WTC11 (cell line): ENCODE measurements around the gene INO80. TPM values are rescaled to one million over a fixed set of nuclear protein-coding genes. Genes with fewer than 3 reads are reported as not detected.

Source experiments
- ATAC-seq: fragments of 200-7000 bp; cut with Tn5 transposase; 2 replicates; pipeline ENCODE4 v1.10.0; 2021; ENCODE audit warnings: mild to moderate bottlenecking, moderate library complexity
- CTCF ChIA-PET: fragments of 300-600 bp; sonication (Branson Sonifier 250); formaldehyde crosslinking; loops from one replicate; lab custom pipeline; 2021; ENCODE audit warnings: antibody characterized with exemption; lab: Charles Lee
- POLR2A ChIA-PET: fragments of 350-600 bp; sonication (Branson Sonifier 250); formaldehyde crosslinking; loops from one replicate; lab custom pipeline; 2021; ENCODE audit warnings: antibody characterized with exemption; lab: Charles Lee
- DNase-seq: peaks from one replicate; pipeline ENCODE4 v3.0.0; 2021; ENCODE audit warnings: low spot score
- H3K27ac Mint-ChIP-seq: 2 replicates; pipeline ENCODE4 v1.8.0; 2021; ENCODE audit warnings: mixed read lengths
- H3K27me3 Mint-ChIP-seq: 2 replicates; pipeline ENCODE4 v1.8.0; 2021; ENCODE audit warnings: low read depth, mild to moderate bottlenecking, moderate library complexity, mixed read lengths
- H3K36me3 Mint-ChIP-seq: 2 replicates; pipeline ENCODE4 v1.8.0; 2021; ENCODE audit warnings: mixed read lengths
- H3K4me1 Mint-ChIP-seq: 2 replicates; pipeline ENCODE4 v1.8.0; 2022; ENCODE audit warnings: mixed read lengths
- H3K4me3 Mint-ChIP-seq: 2 replicates; pipeline ENCODE4 v1.8.0; 2021; ENCODE audit warnings: mild to moderate bottlenecking, moderate library complexity, mixed read lengths
- H3K9me3 Mint-ChIP-seq: 2 replicates; pipeline ENCODE4 v1.8.0; 2021; ENCODE audit warnings: mixed read lengths
- AR ChIP-seq: fragments of 250-450 bp; sonication (Bioruptor Pico); IDR thresholded peaks from 2 replicates; pipeline ENCODE4 v1.9.0; 2021; ENCODE audit warnings: mild to moderate bottlenecking
- E2F1 ChIP-seq: sonication (generic); formaldehyde crosslinking; IDR thresholded peaks from 2 replicates; pipeline ENCODE4 v1.8.0; 2022; ENCODE audit warnings: mild to moderate bottlenecking, missing genetic modification reagents
- EMX1 ChIP-seq: fragments of 250-450 bp; sonication (Bioruptor Pico); IDR thresholded peaks from 2 replicates; pipeline ENCODE4 v1.8.0; 2021; ENCODE audit warnings: mild to moderate bottlenecking
- ERG ChIP-seq: fragments of 250-450 bp; sonication (Bioruptor Pico); IDR thresholded peaks from 2 replicates; pipeline ENCODE4 v1.8.0; 2021; ENCODE audit warnings: mild to moderate bottlenecking
- NFATC4 ChIP-seq: fragments of 250-450 bp; sonication (Bioruptor Pico); IDR thresholded peaks from 2 replicates; pipeline ENCODE4 v1.9.0; 2021; ENCODE audit warnings: mild to moderate bottlenecking
- NR2C2 ChIP-seq: sonication (generic); formaldehyde crosslinking; IDR thresholded peaks from 2 replicates; pipeline ENCODE4 v1.8.0; 2022; ENCODE audit warnings: mild to moderate bottlenecking, missing genetic modification reagents
- PRRX2 ChIP-seq: fragments of 250-450 bp; sonication (Bioruptor Pico); IDR thresholded peaks from 2 replicates; pipeline ENCODE4 v1.8.0; 2021; ENCODE audit warnings: mild to moderate bottlenecking
- TP53 ChIP-seq: sonication (generic); formaldehyde crosslinking; IDR thresholded peaks from 2 replicates; pipeline ENCODE4 v1.8.1; 2023; ENCODE audit warnings: mild to moderate bottlenecking, missing genetic modification reagents
- ZNF121 ChIP-seq: sonication (generic); formaldehyde crosslinking; IDR thresholded peaks from 2 replicates; pipeline ENCODE4 v1.8.0; 2023; ENCODE audit warnings: missing genetic modification reagents
- ZNF138 ChIP-seq: sonication (generic); formaldehyde crosslinking; conservative IDR thresholded peaks from 2 replicates; pipeline ENCODE4 v1.8.1; 2022; ENCODE audit warnings: mild to moderate bottlenecking, moderate library complexity, missing genetic modification reagents
- ZNF396 ChIP-seq: fragments of 250-450 bp; sonication (Bioruptor Pico); IDR thresholded peaks from 2 replicates; pipeline ENCODE4 v1.8.0; 2021; ENCODE audit warnings: mild to moderate bottlenecking, moderate library complexity, borderline replicate concordance
- ZNF532 ChIP-seq: fragments of 250-450 bp; sonication (Bioruptor Pico); IDR thresholded peaks from 2 replicates; pipeline ENCODE4 v1.9.0; 2021; ENCODE audit warnings: mild to moderate bottlenecking, borderline replicate concordance
- ZNF671 ChIP-seq: fragments of 250-450 bp; sonication (Bioruptor Pico); IDR thresholded peaks from 2 replicates; pipeline ENCODE4 v1.8.0; 2021; ENCODE audit warnings: mild to moderate bottlenecking
- total RNA-seq: library from RNA; stranded (reverse); gene quantifications from 3 replicates; pipeline ENCODE4 v1.2.3, GENCODE V29; 2021

Gene INO80
- total RNA-seq, 1 experiment from 2014 or later = 20.6 TPM

- H3K4me1 Mint-ChIP-seq = peaks cover 41% of the 10 kb centered on the region
- no peak for DNase-seq
- H3K27ac Mint-ChIP-seq = peak overlapping the region; percentile 64; the same call in 1 of the 2 replicates
- ChIA-PET POLR2A (interaction anchor here (1.5 to 2.9 kb wide), 3 partner anchors 16 to 55 kb away, joined by 3 to 17 read pairs (median 11); partner anchors contain the start of gene DLL4), CTCF (interaction anchor here (2.1 to 9.6 kb wide), 3 partner anchors 16 to 43 kb away, joined by 5 to 99 read pairs (median 6); no protein-coding TSS in a partner anchor)
- H3K9me3 Mint-ChIP-seq = peaks cover 6% of the 10 kb centered on the region; the same call in 1 of the 2 replicates
- H3K4me3 Mint-ChIP-seq = no peak overlapping the region
- ATAC-seq = no peak
- H3K27me3 Mint-ChIP-seq = no peaks in the 10 kb centered on the region
- TF ChIP-seq NFATC4 (CRISPR knock-in tag) (peak; percentile 91), NR2C2 (no peak), ZNF671 (peak; percentile 85; the same call in 1 of the 2 replicates), ERG (CRISPR knock-in tag) (peak; percentile 41; the same call in 1 of the 2 replicates), ZNF396 (CRISPR knock-in tag) (no peak), EMX1 (CRISPR knock-in tag) (peak; percentile 79; the same call in 1 of the 2 replicates), ZNF532 (peak; percentile 79; the same call in 1 of the 2 replicates), PRRX2 (peak; percentile 66), TP53 (CRISPR knock-in tag) (0 out of 2 replicates have a peak, but pooled peaks have one; percentile 9)
- H3K36me3 Mint-ChIP-seq = peaks cover 10% of the 10 kb centered on the region
Observed at GRCh38 chr15:40957581-40958051, 158.5 kb downstream of the INO80 start.

GRCh38 chr15:40957041-40957555 lies 159.0 kb downstream of the INO80 start:
- no peak for ATAC-seq
- no peaks in the 10 kb centered on the region for H3K27me3 Mint-ChIP-seq
- TF ChIP-seq ZNF121 (peak; percentile 90), AR (CRISPR knock-in tag) (no peak), ZNF138 (CRISPR knock-in tag) (no peak), EMX1 (CRISPR knock-in tag) (0 out of 2 replicates have a peak, but pooled peaks have one; percentile 15), E2F1 (CRISPR knock-in tag) (no peak), NFATC4 (CRISPR knock-in tag) (peak; percentile 8; the same call in 1 of the 2 replicates)
- peaks cover 2% of the 10 kb centered on the region; the same call in 1 of the 2 replicates for H3K9me3 Mint-ChIP-seq
- no peak overlapping the region for H3K4me3 Mint-ChIP-seq
- ChIA-PET POLR2A (interaction anchor here (0.6 to 2.9 kb wide), 5 partner anchors 8 to 59 kb away, joined by 3 to 17 read pairs (median 3); partner anchors contain the start of gene DLL4), CTCF (interaction anchor here (2.1 to 9.6 kb wide), 2 partner anchors 15 to 42 kb away, joined by 6 to 99 read pairs; no protein-coding TSS in a partner anchor)
- no peak overlapping the region for H3K27ac Mint-ChIP-seq
- H3K4me1 Mint-ChIP-seq = peaks cover 46% of the 10 kb centered on the region
- H3K36me3 Mint-ChIP-seq = peaks cover 10% of the 10 kb centered on the region
- no peak for DNase-seq
